Prostate gland (tissue), 2 donors: ENCODE measurements around the gene SULT6B1. TPM values are rescaled to one million over a fixed set of nuclear protein-coding genes. Genes with fewer than 3 reads are reported as not detected.
A peak's percentile ranks its signal among the peaks of the same experiment; 100 is the strongest.

Source experiments
- DNase-seq: peaks from one replicate; pipeline ENCODE4 v3.0.0-alpha.2; 2019; ENCODE audit warnings: low spot score
- H3K27ac ChIP-seq, 2 donors: fragments of 200-600 bp; sonication (generic); 2 replicates each; pipeline ENCODE4 v1.5.1; 2017 to 2019
- H3K27me3 ChIP-seq: fragments of 200-600 bp; sonication (generic); replicated peaks from 2 replicates; pipeline ENCODE4 v1.5.1; 2019; ENCODE audit not compliant: insufficient read depth
- H3K36me3 ChIP-seq, 2 donors: fragments of 200-600 bp; sonication (generic); 1 replicate in 1 of 2; 2 replicates in 1 of 2; pipeline versions ENCODE4 v1.5.1 to v1.8.1; 2017 to 2019
- H3K4me1 ChIP-seq: fragments of 200-600 bp; sonication (generic); replicated peaks from 2 replicates; pipeline ENCODE4 v1.5.1; 2019
- H3K4me3 ChIP-seq, 2 donors: fragments of 200-600 bp; sonication (generic); 2 replicates each; pipeline ENCODE4 v1.5.1; 2017 to 2019
- H3K9me3 ChIP-seq: fragments of 200-600 bp; sonication (generic); 2 replicates; pipeline ENCODE4 v1.5.1; 2017
- POLR2A ChIP-seq: fragments of 450-650 bp; IDR thresholded peaks from one replicate; pipeline ENCODE4 v1.6.1; 2016; ENCODE audit warnings: antibody characterized with exemption, mild to moderate bottlenecking
- POLR2AphosphoS5 ChIP-seq: sonication (generic); formaldehyde crosslinking; IDR thresholded peaks from one replicate; pipeline ENCODE4 v1.6.1; 2017; ENCODE audit warnings: antibody characterized with exemption
- WGBS: methylation state at CpG from one replicate; pipeline ENCODE4 v1.1.5; 2018; 5-methylcytosine and 5-hydroxymethylcytosine counted together
- intact Hi-C: fragments of 100-400 bp; cut with DNase I; formaldehyde crosslinking; loops from one replicate; pipeline ENCODE4 v1.14.2; 2022
- total RNA-seq, 2 donors: library from RNA; depleted of rRNA; stranded (reverse); fragments of >200 nt; gene quantifications; one replicate each; pipeline ENCODE4 v1.1.0, GENCODE V29; 2016
- TF ChIP-seq, protein P1 (sequence below), 4 experiments: fragments of 200-600 bp in 2 of 4; fragments of 450-650 bp in 2 of 4; sonication (generic) in 2 of 4; IDR thresholded peaks; 1 replicate in 3 of 4; 2 replicates in 1 of 4; pipeline ENCODE4 v1.5.1; 2016 to 2019; ENCODE audit warnings: antibody characterized with exemption in 4 of 4, mild to moderate bottlenecking in 2 of 4, moderate library complexity in 2 of 4

SULT6B1 gene
- total RNA-seq, 2 donors from 2014 or later = not detected

DNA sequence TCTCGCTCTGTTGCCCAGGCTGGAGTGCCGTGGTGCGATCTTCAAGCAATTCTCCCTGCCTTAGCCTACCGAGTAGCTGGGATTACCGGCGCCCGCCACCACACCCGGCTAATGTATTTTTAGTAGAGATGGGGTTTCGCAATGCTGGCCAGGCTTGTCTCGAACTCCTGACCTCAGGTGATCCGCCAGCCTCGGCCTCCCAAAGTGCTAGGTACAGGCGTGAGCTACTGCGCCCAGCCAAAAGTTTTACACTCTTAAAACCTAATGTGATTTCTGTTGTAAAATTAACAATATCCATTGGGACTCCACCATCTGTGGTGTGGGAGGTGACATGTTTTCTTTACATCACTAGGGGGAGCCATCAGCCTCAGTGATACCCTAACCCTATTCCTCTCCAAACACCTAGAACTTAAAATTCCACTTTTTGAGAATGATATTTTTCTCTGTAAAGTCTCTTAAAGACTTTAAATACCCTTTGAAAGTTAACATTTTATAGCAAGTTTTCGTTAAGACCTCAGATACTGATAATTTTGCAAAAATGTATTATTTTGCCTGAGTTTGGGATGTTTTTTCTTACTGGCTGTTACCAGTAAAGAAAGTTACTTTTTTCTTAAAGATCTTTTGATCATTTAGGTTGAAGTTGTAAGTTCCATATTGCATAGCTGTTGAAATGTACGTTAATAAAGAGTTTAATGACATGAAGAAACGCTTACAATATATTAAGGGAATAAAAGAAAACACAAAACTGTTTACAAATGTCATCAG, 20.1 kb downstream of the SULT6B1 start:
- TF ChIP-seq, protein P1, sequence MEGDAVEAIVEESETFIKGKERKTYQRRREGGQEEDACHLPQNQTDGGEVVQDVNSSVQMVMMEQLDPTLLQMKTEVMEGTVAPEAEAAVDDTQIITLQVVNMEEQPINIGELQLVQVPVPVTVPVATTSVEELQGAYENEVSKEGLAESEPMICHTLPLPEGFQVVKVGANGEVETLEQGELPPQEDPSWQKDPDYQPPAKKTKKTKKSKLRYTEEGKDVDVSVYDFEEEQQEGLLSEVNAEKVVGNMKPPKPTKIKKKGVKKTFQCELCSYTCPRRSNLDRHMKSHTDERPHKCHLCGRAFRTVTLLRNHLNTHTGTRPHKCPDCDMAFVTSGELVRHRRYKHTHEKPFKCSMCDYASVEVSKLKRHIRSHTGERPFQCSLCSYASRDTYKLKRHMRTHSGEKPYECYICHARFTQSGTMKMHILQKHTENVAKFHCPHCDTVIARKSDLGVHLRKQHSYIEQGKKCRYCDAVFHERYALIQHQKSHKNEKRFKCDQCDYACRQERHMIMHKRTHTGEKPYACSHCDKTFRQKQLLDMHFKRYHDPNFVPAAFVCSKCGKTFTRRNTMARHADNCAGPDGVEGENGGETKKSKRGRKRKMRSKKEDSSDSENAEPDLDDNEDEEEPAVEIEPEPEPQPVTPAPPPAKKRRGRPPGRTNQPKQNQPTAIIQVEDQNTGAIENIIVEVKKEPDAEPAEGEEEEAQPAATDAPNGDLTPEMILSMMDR (IDR thresholded peaks at IDR 0.05) = peak in 3 of 4 experiments; percentile 38 to 55 (median 52)
- no peak for TF ChIP-seq POLR2AphosphoS5
- no peaks in the 10 kb centered on the region for H3K27me3 ChIP-seq
- H3K4me3 ChIP-seq = no peak overlapping the region
- 54% methylated on average over 17 of the region's 17 CpGs for WGBS
- no peak overlapping the region for H3K27ac ChIP-seq
- H3K4me1 ChIP-seq = no peaks in the 10 kb centered on the region
- intact Hi-C loops = no loop called here
- no peak for DNase-seq
- H3K9me3 ChIP-seq = no peaks in the 10 kb centered on the region
- no peaks in the 10 kb centered on the region for H3K36me3 ChIP-seq

- intact Hi-C loops = no loop called here
- DNase-seq = no peak
- WGBS = 94% methylated on average over 3 of the region's 3 CpGs
Observed at GRCh38 chr2:37167636-37168180, 20.8 kb downstream of the SULT6B1 start.

GRCh38 chr2:37164757-37165156, 23.7 kb downstream of the SULT6B1 start:
- Histone ChIP-seq H3K4me3 (no peak overlapping the region), H3K36me3 (no peaks in the 10 kb centered on the region), H3K27me3 (no peaks in the 10 kb centered on the region), H3K4me1 (no peaks in the 10 kb centered on the region), H3K9me3 (no peaks in the 10 kb centered on the region), H3K27ac (no peak overlapping the region)
- no peak for DNase-seq
- WGBS = 95% methylated on average over 1 of the region's 1 CpG
- intact Hi-C loops = no loop called here
- no peak for TF ChIP-seq POLR2A
- TF ChIP-seq, protein P1 (IDR thresholded peaks at IDR 0.05) = no peak
- TF ChIP-seq POLR2AphosphoS5 = no peak

More at GRCh38 chr2:37167636-37168180, 20.8 kb downstream of the SULT6B1 start:
- no peaks in the 10 kb centered on the region for H3K4me1 ChIP-seq
- no peaks in the 10 kb centered on the region for H3K36me3 ChIP-seq
- no peaks in the 10 kb centered on the region for H3K9me3 ChIP-seq
- H3K27me3 ChIP-seq = no peaks in the 10 kb centered on the region
- TF ChIP-seq, protein P1 (IDR thresholded peaks at IDR 0.05) = no peak
- no peak for TF ChIP-seq POLR2AphosphoS5
- TF ChIP-seq POLR2A = no peak
- H3K4me3 ChIP-seq = no peak overlapping the region
- H3K27ac ChIP-seq = no peak overlapping the region

DNA sequence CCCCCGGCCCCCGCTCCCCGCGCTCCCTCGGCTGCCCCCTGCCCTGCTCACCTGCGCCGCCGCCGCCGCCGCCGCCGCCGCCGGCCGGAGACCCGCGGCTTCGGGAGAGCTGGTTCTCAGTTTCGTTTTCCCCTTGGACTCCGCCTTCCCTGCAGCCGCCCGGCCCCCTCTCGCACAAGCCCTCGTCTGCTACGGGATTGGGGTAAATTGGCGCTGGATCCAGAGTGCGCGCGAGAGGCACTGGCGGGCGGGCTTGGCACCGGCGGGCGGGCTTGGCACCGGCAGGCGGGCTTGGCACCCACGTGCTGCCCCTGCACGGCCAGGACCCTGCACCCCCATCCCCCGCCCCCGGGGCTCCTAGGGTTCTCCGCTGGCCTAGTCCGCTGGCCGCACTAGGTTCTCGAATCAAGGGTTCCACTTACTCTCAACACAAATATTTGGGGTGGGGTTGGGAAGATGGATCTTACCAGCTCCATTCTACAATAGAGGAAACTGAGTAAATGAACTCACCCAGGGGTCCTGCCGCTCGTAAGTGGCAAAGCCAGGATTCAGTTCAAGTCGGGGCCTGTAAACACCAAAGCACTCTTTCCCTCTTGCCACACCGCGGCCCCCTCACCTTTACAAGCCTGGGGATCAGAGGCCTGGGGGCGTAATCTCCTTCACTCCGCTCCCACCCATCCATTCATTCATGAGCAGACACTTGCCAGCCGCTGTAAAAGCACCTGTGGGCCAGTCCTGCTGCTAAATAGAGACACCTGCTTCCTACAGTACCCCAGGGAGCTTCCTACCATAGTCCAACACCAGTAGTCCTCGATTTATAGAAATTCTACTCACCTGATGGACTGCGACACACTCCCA, 31.4 kb downstream of the SULT6B1 start, which contains the start of gene EIF2AK2:
TSS of gene EIF2AK2 (minus strand) at position 124 of the 858 bp plus-strand sequence. CDS start 9,174 bp downstream, outside the sequence.
- H3K36me3 ChIP-seq = no peaks in the 10 kb centered on the region
- H3K4me1 ChIP-seq = no peaks in the 10 kb centered on the region
- no peaks in the 10 kb centered on the region for H3K27me3 ChIP-seq
- peak; percentile 67 for DNase-seq
- H3K4me3 ChIP-seq = peak within 1 kb of the TSS; percentile 59 to 76
- TF ChIP-seq POLR2AphosphoS5 (no peak), POLR2A (peak; percentile 25)
- H3K27ac ChIP-seq = peak within 1 kb of the TSS; percentile 85 to 86
- 6% methylated on average over 35 of the region's 55 CpGs for WGBS
- H3K9me3 ChIP-seq = no peaks in the 10 kb centered on the region
- intact Hi-C loops = loop anchor here (5.0 kb wide), 1 partner anchor 75 kb away; the partner anchor contains the start of genes CEBPZ and NDUFAF7
